ENCODE measurements around the gene ACKR3.

ACKR3 gene

DNA sequence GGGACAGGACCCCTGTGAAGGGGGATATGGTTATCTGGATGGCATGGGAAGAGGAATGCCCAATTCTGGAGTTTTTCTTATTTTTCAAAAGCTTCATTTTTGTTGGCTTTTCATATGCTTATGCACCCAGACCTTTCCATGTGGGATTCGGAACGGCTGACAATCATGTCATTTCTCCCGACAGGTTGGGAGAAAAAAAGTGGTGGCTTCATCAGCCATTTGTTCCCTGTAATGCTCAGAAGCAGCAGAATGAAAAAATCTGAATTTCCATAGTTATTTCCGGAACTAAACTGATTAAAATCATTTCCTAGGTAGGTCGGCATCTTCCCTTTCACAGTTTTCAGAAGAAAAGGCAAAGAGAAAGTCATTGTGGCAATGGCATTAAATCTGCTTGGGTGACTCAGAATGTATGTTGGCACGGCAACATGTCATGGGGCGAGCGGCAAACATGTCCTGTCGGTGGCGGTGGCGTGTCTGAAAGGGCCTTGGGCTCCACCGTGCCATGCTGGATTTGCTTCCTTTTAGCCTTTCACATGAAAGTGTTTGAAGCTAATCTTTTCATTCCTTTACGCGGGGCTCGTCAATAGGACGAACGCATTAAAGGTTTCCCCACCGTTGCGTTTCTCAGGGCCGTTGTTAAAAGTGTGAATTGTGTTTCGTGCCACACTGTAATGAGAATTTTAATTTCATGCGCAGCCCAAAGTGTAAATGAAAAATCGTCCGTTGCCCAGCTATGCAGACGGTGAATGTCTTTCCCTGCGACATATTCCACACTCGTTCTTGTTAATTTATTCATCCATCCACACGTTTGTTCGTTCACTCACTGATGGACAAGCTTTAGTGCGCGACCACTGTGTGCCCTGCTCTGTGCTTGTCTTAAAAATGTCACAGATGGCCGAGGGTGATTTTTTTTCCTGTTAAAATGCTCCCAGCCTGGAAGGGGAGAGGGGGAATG, 18.5 kb downstream of the ACKR3 start:
- DNase-seq (ENCODE audit: low spot score), result no peak

DNA sequence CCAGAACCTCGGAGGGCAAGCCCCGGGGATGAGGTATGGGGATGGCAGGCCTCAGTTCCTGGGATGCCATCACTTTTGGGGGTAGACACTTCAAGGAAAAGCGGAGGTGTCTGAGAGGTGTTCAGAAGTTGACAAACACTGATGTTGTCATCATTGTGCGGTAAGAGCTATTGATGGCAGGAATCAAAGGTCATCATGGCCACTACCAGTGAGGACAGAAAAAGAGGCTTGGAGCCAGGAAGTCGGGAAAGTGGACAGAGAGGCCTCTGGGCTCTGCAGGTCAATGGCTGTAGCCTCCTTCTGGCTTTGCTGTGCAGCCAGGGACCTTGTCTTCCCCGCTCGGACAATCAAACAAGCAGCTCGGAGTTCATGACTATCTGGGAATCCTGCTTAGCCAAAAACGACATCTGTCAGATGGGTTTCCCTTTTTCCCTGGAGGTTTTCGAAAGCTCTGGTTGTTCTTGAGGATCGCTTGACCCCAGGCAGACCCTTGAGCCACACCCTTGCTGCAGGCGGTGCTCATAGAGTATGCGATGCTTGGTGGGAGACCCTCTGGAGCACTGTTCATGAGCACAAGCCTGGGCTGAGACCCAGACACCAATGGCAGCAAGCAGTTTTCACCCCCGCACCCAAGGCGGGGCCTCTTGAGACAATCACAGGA, 19.4 kb downstream of the ACKR3 start:
- DNase-seq (ENCODE audit: low spot score), result no peak

DNA sequence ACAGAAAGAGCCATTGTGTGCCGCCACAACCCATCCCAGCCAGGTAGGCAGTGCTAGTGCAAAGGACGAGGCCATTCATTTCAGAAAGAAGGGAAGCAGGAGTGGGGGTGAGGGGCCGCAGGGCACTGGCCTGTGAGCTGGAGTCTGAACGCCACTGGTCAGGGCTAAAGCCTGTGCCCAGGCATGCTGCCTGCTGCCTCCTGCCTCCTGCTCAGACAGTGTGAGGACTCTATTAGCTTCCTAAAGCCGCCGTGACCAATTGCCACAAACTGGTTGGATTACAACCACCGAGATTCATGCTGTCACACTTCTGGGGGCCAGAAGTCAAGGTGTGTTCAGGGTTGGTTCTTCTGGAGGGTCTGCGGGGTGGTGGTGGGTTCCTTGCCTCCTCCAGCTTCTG, 21.2 kb downstream of the ACKR3 start:
- no peak for DNase-seq (ENCODE audit: low spot score)

DNA sequence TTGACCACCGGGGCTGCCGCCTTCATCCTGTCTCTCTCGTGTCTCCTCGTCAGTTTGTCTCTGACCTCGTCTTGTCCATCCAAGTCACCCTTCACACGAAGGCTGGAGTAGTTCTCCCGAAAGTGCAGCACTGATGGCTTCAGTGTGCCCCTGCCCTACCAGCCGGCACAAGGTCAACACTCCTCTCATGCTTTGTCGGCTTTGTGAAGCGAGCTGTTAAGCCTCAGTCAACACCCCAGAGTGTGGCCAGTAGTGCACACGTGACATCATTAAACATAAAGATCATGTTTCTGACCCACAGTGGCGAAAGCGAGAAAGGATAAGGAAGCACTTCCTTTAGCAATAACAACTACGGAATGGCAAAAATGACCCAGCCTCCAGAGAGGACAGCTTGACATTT, 23.2 kb downstream of the ACKR3 start:
- DNase-seq (ENCODE audit: low spot score), result no peak

DNA sequence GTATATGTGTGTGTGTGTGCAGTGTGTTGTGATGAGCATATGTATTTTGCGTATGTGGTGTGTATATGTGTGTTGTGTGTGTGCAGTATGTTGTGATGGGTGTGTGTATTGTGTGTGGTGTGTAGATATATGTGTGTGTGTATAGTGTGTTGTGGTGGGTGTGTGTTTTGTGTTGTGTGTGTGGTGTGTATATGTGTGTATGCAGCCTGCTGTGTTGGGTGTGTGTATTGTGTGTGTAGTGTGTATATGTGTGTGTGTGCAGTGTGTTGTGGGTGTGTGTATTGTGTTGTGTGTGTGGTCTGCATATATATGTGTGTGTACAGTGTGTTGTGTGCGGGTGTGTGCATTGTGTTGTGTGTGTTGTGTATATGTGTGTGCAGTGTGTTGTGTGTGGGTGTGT, 23.9 kb downstream of the ACKR3 start:
- DNase-seq (ENCODE audit: low spot score), result no peak

DNA sequence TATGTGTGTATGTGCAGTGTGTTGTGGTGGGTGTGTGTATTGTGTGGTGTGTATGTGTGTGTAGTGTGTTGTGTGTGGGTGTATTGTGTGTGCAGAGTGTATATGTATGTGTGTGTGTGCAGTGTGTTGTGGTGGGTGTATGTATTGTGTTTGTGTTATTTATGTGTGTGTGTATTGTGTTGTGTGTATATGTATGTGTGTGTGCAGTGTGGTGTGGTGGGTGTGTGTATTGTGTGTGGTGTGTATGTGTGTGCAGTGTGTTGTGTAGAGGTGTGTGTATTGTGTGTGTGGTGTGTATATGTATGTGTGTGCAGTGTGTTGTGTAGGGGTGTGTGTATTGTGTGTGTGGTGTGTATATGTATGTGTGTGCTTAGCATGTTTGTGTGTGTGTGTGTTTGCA, 24.3 kb downstream of the ACKR3 start:
- no peak for DNase-seq (ENCODE audit: low spot score)

DNA sequence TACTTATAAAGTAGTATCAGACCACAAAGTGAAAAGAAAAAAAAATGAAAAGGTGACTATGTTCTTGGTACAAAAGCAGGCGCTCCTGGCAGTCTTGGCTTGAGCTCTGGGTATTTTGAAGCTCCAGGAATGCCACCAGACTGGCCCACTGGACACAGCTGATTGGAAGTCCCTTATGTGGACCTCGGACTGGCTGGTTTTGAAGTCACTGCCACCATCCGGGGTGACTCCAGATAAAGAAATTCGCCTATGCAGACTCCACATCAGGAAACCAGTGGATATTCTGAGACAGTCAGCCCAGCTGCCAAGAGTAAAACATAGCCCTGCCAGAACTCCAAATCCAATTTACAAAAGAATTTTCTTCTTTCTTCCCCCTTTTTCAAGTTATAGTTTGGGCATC, 28.0 kb downstream of the ACKR3 start:
- no peak for DNase-seq (ENCODE audit: low spot score)

DNA sequence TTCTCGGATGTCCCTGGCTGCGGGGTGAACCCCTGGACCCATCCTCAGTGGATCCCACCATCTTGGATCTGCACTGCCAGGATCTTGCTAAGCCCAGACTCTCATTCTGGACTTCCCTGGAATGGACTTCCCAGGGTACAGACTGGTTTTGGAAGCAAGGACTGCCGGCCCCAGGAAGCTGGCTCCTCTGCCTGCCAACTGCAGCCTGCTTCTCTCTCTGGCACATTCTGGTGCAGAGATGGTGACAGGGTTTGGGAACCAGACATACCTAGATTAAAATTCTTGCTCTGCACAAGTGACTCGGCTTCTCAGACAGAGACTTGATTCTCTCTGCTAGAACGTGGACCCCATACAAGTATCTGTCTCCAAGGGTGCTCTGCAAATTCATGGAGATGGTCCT, 29.4 kb downstream of the ACKR3 start:
- DNase-seq (ENCODE audit: low spot score), result no peak

DNA sequence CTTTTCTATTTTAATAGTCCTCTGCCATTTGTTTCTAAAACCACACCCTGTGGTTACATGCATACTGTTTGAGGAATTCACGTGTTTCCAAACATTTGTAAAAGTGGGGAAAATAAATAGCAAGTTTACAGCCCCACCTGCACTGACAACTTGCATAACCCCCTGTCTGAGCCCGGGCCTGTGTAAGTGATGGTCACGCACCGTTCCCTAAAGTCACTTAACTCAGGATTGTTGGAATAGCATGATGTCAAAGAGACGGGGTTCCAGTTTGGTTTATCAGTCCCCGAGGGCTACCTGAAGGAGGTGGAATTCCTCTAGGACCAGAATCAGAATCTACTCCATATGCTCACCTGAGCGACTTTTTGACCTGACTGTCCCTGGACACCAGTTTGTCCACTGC, 30.5 kb downstream of the ACKR3 start:
- no peak for DNase-seq (ENCODE audit: low spot score)

DNA sequence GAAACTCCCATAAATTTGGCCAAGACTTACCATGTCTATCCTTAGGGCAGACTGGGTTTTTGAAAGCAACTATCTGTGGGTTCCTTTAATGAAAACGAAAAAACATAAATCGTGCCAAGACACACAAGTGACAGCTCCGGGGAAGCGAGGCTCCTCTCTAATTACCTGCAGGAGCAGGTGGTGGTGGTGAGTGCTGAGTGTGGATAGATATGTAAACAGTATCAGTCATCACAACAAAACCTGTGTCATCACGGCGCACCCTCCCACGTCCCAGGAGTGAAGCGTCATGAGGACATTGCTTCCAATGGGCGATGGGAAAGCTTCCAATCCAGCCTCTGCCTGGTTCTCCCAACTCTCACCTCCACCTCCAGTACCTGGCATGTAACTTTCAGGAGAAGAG, 31.3 kb downstream of the ACKR3 start:
- DNase-seq (ENCODE audit: low spot score), result no peak

DNA sequence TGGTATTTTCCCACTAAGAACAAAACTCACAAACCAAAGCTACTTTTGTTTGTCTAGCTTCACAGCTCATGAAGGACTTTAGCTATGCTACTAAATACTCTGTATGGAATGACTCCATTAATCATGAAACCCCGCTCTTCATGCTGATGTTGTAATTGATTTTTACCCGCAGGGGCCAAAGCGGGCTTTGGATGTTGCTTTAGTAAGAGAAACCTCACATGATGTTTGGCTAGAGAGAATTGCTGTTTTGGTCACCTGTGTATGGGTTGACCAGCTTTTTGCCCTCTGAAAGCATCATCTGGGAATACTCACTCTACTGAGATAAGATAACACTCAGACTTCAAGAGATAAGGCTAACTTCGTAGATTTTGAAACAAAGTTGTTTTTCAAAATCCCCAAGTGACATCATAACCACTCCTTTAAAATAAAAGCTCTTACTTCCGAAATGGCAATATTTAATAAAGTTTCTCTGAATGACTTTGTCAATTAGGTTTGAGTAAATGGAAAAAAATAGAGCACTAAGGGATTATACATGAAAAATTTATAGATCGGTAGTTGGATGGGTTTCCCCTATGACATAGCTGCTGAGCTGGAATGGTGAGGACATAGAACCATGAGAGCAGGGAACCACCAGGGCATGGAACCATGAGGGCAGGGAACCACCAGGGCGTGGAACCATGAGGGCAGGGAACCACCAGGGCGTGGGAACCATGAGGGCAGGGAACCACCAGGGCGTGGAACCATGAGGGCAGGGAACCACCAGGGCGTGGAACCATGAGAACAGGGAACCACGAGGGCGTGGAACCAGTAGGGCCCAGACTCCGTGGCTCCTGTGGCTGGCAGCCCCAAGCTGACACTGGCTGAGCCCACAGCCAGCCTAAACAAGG, 31.9 kb downstream of the ACKR3 start:
- no peak for DNase-seq (ENCODE audit: low spot score)

DNA sequence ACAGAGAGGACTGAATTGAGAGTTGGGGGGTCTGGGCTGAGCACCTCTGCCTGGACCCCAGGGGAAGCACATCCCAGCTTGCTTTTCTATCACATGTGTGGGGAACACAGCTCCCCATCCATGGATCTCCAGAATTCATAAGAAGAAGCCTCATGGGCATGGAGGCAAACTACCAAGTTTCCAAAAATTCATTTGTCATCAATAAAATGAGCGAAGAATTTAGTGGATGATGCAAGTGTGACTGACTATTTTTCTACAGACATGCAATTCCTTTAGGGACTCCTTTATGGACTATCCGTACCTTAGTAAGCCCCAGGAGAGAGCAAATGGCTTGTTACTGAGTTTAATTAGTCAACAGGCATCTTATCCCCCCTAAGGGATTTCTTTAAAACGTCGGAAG, 33.1 kb downstream of the ACKR3 start:
- DNase-seq (ENCODE audit: low spot score), result no peak

DNA sequence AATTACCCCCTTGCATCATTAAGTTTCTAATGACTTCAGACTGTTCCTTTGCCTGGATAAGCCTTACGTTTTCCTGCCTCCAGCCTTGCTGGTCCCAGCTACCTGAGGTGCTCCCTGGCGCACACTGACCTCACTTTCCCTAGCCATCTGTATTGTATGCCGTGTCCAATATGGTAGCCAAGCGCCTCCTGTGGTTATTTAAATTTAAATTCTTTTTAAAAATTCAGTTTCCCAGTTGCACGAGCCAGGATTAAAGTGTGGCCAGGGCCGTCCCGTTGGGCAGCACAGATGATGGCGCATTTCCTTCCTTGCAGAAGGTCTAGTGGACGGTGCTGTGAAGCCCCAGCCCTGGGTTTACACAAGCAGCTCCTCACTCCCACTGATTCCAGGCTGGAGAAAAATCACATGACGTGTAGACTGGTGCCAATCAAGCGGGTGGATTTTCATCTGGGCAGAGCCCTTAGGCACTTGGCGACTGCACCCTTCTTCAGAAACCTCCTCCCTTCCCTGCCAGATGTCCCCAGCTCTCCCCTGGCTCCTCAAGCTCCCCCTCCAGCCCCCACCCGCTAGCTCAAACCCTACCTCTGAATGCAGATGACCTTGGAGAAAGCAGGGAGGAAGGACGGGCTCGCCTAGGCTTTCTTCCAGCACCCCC, 33.9 kb downstream of the ACKR3 start:
- DNase-seq (ENCODE audit: low spot score), result no peak

DNA sequence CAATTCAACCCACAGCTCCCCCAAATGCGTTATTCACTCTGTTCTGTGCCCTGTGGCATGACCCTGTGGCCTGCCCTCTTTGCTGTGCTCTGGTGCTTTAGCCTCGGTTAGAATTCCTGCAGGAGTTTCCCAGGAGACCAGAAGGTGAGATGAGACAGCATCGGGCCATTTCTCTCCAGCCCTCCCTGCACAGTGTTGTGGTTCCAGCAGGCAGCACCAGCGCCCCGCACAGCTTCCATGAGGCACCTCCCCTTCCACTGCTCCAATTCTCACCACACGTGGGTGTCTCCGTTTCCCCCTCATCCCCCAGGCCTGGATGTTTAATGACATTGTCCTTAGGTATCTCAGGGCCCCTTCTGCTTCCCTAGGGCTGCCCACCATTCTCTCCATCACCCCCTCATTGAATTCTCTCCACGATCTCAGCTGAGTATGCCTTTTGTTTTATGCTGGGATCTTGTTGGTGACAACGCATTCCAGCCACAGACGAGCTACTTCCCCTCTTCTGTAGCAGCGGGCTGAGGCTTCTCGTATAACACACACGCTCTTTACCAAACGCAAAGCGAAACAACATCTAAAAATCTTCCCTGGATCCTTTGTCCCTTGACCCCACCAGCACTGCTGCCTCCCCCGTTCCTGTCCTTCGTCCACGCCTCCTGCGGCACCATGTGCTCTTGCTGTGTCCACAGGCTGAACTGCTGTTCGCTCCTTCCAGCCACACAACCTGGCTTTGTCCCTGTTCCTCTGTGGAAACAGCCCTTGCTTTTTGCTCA, 35.1 kb downstream of the ACKR3 start:
- no peak for DNase-seq (ENCODE audit: low spot score)

DNA sequence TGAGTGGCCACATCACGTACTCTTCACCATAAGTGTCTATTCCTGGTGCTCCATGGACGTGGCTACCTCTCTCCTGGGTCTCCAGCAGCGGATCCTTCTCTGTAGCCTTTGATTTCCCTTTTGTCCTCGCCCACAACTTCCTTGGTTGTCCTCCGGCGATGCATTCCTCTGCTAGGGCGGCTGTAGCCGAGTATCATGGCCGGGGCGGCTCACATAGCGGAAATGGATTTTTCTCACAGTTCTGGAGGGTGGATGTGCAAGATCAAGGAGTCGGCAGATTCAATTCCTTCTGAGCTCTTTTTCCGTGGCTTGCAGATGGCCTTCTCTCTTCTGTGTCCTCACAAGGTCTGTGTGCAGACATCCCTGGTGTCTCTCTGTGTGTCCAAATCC, 35.7 kb downstream of the ACKR3 start:
- DNase-seq (ENCODE audit: low spot score), result no peak

DNA sequence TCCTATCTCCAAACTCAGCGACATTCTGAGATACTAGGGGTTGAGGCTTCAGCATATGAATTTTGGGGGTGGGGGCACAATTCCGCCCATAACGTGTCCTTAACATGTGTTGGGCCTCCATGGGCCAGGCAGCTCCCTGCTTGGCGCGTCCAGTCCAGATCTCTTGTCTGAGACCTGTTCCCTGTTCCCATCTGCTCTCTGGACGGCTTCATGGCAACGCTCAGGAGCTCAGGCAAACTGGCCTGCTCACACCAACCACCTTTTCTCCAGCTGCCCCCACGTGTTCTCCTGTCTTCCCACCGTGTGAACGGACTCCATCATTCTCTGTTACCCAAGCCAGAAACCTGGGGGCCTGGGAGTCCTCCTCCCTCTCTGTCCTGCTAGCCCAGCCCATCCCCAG, 36.4 kb downstream of the ACKR3 start:
- DNase-seq (ENCODE audit: low spot score), result no peak

DNA sequence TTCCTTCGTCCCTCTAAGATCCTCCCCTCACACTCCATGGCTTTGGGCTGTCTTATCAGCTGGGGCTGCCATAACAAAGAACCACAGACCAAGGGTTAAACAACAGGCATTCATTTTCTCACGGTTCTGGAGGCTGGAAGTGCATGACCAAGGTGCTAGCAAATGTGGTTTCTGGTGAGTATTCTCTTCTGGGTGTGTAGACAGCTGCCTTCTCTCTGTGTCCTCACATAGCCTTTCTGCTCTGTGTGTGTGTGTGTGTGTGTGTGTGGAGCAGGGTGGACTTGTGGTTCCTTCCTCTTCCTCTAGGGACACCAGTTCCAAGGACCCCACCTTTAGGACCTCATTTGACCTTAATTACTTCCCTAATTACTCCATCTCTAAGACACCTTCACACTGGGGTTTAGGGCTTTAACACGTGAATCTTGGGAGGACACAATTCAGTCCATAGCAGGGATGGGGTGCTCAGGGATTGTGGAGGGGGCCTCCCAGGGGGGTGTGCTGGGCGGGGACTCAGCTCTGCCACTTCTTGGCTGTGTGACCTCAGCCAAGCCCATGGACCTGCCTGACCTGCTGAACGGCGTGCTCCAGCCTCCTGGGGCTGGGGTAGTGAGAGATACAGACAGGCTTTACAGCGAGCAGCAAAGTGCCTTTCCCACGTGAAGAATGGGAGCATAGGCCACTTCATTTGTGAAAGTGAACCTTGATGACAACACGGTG, 38.0 kb downstream of the ACKR3 start:
- no peak for DNase-seq (ENCODE audit: low spot score)

DNA sequence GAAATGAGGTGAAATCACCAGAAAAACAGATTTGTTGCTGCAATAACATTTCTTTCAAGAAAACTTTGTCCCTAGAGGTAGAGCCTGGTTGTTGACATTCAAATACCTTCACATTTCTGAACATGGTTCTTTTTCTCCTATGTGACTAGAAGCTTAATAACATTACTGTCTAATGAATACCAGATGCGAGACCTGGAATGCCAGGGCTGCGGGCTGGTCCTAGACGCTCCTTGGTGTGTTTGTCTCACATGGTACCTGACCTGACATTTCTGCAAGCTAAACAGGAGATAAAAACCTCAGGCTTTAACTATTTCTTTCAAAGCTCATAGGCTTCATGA, 38.5 kb downstream of the ACKR3 start:
- no peak for DNase-seq (ENCODE audit: low spot score)

DNA sequence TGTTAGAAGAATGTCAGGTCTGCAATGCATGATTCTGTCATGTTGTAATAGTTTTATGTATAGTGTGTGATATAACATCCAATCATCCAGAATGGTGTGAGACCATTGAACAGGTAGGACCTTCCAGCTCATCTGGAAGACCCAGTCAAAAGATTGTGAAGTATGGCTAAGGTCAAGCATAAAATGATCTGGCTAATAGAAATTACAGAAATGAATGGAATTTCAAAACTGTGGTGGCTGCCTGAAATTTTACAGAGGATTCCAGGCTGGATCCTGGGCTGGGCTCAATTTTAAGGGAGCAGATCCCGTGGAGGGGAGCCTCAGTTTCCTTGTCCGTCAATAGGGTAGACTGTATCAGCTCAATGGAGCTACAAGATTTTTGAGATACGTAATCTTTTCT, 39.1 kb downstream of the ACKR3 start:
- no peak for DNase-seq (ENCODE audit: low spot score)

DNA sequence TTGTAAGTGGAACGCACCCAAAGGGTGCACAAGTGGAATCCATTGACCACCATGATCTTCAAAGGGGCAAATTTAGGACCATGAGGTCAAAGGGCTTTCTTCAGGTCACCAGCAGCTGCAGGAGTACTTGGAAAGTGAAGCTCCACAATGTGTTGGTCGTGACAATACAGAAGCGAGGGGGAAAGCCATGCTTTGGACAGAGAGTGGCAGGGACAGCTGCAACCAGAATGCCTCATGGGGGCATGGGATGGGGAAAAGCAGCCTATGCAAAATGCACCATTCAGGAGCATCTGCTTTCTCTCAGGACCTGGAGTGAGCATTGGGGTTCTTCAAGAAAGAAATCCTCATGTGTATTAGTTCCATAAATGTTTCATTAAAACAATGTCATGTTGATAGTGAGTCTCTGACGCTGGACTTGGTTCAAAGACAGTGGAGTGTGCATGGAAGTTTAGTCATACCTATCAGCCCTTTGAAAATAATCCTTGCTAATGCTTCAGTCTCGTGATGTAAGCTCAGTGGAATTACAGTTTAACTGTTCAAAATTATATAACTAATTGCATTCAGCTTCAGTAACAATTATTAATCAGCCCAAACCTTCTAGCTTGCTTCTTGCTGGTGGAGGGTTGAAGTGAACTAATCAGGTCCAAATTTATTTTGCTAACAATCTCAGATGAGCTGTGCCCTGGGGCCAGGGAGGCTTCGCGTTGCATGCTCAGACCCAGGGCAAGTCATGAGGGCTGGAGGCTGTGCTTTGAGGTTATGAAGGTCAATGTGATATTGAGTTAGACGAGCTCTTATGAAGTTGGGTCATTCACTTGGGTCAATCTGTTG, 41.6 kb downstream of the ACKR3 start:
- no peak for DNase-seq (ENCODE audit: low spot score)
